Measurements from ENCODE around the gene SLC7A10. TPM values are rescaled to one million over a fixed set of nuclear protein-coding genes. Genes with fewer than 3 reads are reported as not detected.
A peak's percentile ranks its signal among the peaks of the same experiment; 100 is the strongest.
"Not testable (repeated sequence)": the region's sequence is repeated elsewhere in the genome, so short reads cannot be mapped to it uniquely, and the experiment has no call there.

The SLC7A10 gene
- total RNA-seq, 1 donor from 2014 or later, result 0.41 TPM

- FAIRE-seq, result no peak
These were observed 13.7 kb upstream of the SLC7A10 start for GRCh38 chr19:33239223-33239975.

GRCh38 chr19:33238481-33239149 lies 13.0 kb upstream of the SLC7A10 start:
- no peak for FAIRE-seq
- no peak for DNase-seq (ENCODE audit: low spot score in 2 of 2)

More at GRCh38 chr19:33239223-33239975, 13.7 kb upstream of the SLC7A10 start:
- DNase-seq (ENCODE audit: low spot score in 2 of 2), result no peak

- no peak for FAIRE-seq
- no peak for DNase-seq (ENCODE audit: low spot score in 2 of 2)
These were observed 11.2 kb upstream of the SLC7A10 start for GRCh38 chr19:33236696-33237390.

GRCh38 chr19:33235996-33236350 lies 10.3 kb upstream of the SLC7A10 start:
- FAIRE-seq (no peak), DNase-seq (ENCODE audit: low spot score in 2 of 2) (no peak)

GRCh38 chr19:33235269-33235995 lies 9.8 kb upstream of the SLC7A10 start:
- FAIRE-seq (no peak), DNase-seq (ENCODE audit: low spot score in 2 of 2) (peak; percentile 75 to 84)

- FAIRE-seq (no peak), DNase-seq (ENCODE audit: low spot score in 2 of 2) (no peak)
These were observed 9.1 kb upstream of the SLC7A10 start for GRCh38 chr19:33234736-33235135.

GRCh38 chr19:33234092-33234491 lies 8.4 kb upstream of the SLC7A10 start:
- FAIRE-seq, result no peak
- DNase-seq (ENCODE audit: low spot score in 2 of 2), result no peak

GRCh38 chr19:33233056-33233873 lies 7.6 kb upstream of the SLC7A10 start:
- no peak for FAIRE-seq
- DNase-seq (ENCODE audit: low spot score in 2 of 2), result no peak

- FAIRE-seq (no peak), DNase-seq (ENCODE audit: low spot score in 2 of 2) (no peak)
These were observed 7.0 kb upstream of the SLC7A10 start for GRCh38 chr19:33232656-33233055.

GRCh38 chr19:33231511-33231910 lies 5.9 kb upstream of the SLC7A10 start:
- no peak for FAIRE-seq
- no peak for DNase-seq (ENCODE audit: low spot score in 2 of 2)

GRCh38 chr19:33229962-33230361 lies 4.3 kb upstream of the SLC7A10 start:
- DNase-seq (ENCODE audit: low spot score in 2 of 2), result no peak
- FAIRE-seq, result no peak

- FAIRE-seq, result no peak
- DNase-seq (ENCODE audit: low spot score in 2 of 2), result no peak
These were observed 2.4 kb upstream of the SLC7A10 start for GRCh38 chr19:33227870-33228599.

GRCh38 chr19:33227242-33227650 lies 1.6 kb upstream of the SLC7A10 start:
- DNase-seq (ENCODE audit: low spot score in 2 of 2) (no peak), FAIRE-seq (no peak)

GRCh38 chr19:33226550-33227241 lies 1.0 kb upstream of the SLC7A10 start:
- no peak for FAIRE-seq
- DNase-seq (ENCODE audit: low spot score in 2 of 2), result no peak

GRCh38 chr19:33224694-33225457 lies 774 bp downstream of the SLC7A10 start:
- no peak for DNase-seq (ENCODE audit: low spot score in 2 of 2)
- FAIRE-seq, result no peak

GRCh38 chr19:33222255-33222654 lies 3.4 kb downstream of the SLC7A10 start:
- DNase-seq (ENCODE audit: low spot score in 2 of 2); FAIRE-seq: not testable (repeated sequence)

- DNase-seq (ENCODE audit: low spot score in 2 of 2) (no peak), FAIRE-seq (no peak)
These were observed 4.0 kb downstream of the SLC7A10 start for GRCh38 chr19:33221638-33222037.

GRCh38 chr19:33220735-33221134 lies 4.9 kb downstream of the SLC7A10 start:
- FAIRE-seq (no peak), DNase-seq (ENCODE audit: low spot score in 2 of 2) (no peak)

Measured in frontal cortex (tissue), 4 donors.